AG04450 (cell line): ENCODE results near the gene NEMP1. TPM values are rescaled to one million over a fixed set of nuclear protein-coding genes. Genes with fewer than 3 reads are reported as not detected.

Experiments used
- CTCF ChIA-PET: fragments of 300-600, 350-600 bp; formaldehyde crosslinking; extraction: SDS; loops from one replicate; lab custom pipeline; 2022; ENCODE audit warnings: antibody characterized with exemption, inconsistent platforms; lab: Charles Lee
- POLR2A ChIA-PET: fragments of 350-600 bp; formaldehyde crosslinking; extraction: SDS; loops from one replicate; lab custom pipeline; 2021; ENCODE audit warnings: antibody characterized with exemption, inconsistent platforms; lab: Yijun Ruan, JAX
- DNase-seq: peaks from one replicate; pipeline ENCODE4 v3.0.0-alpha.2; 2011; ENCODE audit warnings: low read depth, low spot score
- H3K27ac ChIP-seq: one replicate; pipeline ENCODE4 v1.5.1; 2012; ENCODE audit warnings: low read depth, low read length, control low read depth
- H3K27me3 ChIP-seq: one replicate; pipeline ENCODE4 v1.6.0; 2012; ENCODE audit warnings: low read length; ENCODE audit not compliant: control insufficient read depth, insufficient read depth
- H3K4me3 ChIP-seq: 2 replicates; pipeline ENCODE4 v1.5.1; 2011; ENCODE audit warnings: mild to moderate bottlenecking, low read depth, low read length, control low read depth
- H3K9me3 ChIP-seq: 2 replicates; pipeline ENCODE4 v1.5.1; 2012; ENCODE audit warnings: low read length; ENCODE audit not compliant: control insufficient read depth, insufficient read depth
- CTCF ChIP-seq: IDR thresholded peaks from 2 replicates; pipeline ENCODE4 v1.5.1; 2011; ENCODE audit warnings: low read depth, low read length, control low read depth, inconsistent platforms
- polyA minus RNA-seq: library from RNA; depleted of rRNA, polyadenylated mRNA; stranded (reverse); fragments of >200 nt; gene quantifications from 2 replicates; pipeline ENCODE4 v1.2.3, GENCODE V29; 2011; rRNA and poly(A)+ RNA removed
- polyA plus RNA-seq: library from polyadenylated mRNA; depleted of rRNA; stranded (reverse); fragments of >200 nt; gene quantifications from 2 replicates; pipeline ENCODE4 v1.2.3, GENCODE V29; 2011; rRNA removed

NEMP1 gene
- polyA plus RNA-seq, result 8.3 and 11.9 TPM in 2 replicates
- polyA minus RNA-seq, result 6.1 and 9.0 TPM in 2 replicates

GRCh38 chr12:57078519-57079404 lies at the start of gene NEMP1:
Gene NEMP1, minus strand, starts transcription at chr12:57078791. Its CDS starts 46 bp downstream, at chr12:57078745.
- POLR2A ChIA-PET, result interaction anchor here (0.6 to 2.2 kb wide), 8 partner anchors 9 to 102 kb away, joined by 3 to 33 read pairs (median 4); partner anchors contain the start of genes NAB2 and STAT6
- peak; percentile 100 for DNase-seq
- TF ChIP-seq CTCF, result no peak
- CTCF ChIA-PET, result interaction anchor here (0.8 to 1.9 kb wide), 10 partner anchors 9 to 163 kb away, joined by 3 to 14 read pairs (median 4); partner anchors contain the start of gene STAT6
- Histone ChIP-seq H3K4me3 (peak within 1 kb of the TSS; percentile 82), H3K27ac (peak within 1 kb of the TSS; percentile 65), H3K27me3 (no peaks in the 10 kb centered on the region), H3K9me3 (no peaks in the 10 kb centered on the region; the same call in 1 of the 2 replicates)

- Histone ChIP-seq H3K27me3 (no peaks in the 10 kb centered on the region), H3K4me3 (peak within 1 kb of the TSS; percentile 84), H3K27ac (peak within 1 kb of the TSS; percentile 78), H3K9me3 (peaks cover 3% of the 10 kb centered on the region; the same call in 1 of the 2 replicates)
- CTCF ChIA-PET, result interaction anchor here (0.6 to 1.5 kb wide), 8 partner anchors 8 to 589 kb away, joined by 3 to 10 read pairs (median 4); partner anchors contain the start of gene STAT6
- no peak for DNase-seq
- POLR2A ChIA-PET, result interaction anchor here (0.5 to 2.2 kb wide), 15 partner anchors 8 to 376 kb away, joined by 3 to 17 read pairs (median 4); partner anchors contain the start of genes NAB2 and STAT6
- TF ChIP-seq CTCF, result no peak
Measured at GRCh38 chr12:57127726-57128518, 49.3 kb upstream of the NEMP1 start, which contains the start of gene LRP1. Gene LRP1, plus strand, starts transcription at chr12:57128483. Its CDS starts 482 bp downstream, at chr12:57128965.

GRCh38 chr12:57127101-57127725 lies 48.6 kb upstream of the NEMP1 start:
- no peak for DNase-seq
- CTCF ChIA-PET, result interaction anchor here (0.5 to 4.7 kb wide), 6 partner anchors 11 to 55 kb away, joined by 3 to 41 read pairs (median 6); partner anchors contain the start of gene STAT6
- POLR2A ChIA-PET, result interaction anchor here (0.5 to 2.2 kb wide), 10 partner anchors 9 to 377 kb away, joined by 3 to 17 read pairs (median 6); partner anchors contain the start of genes NAB2 and STAT6

More at GRCh38 chr12:57127101-57127725, 48.6 kb upstream of the NEMP1 start:
- H3K27me3 ChIP-seq, result no peaks in the 10 kb centered on the region
- H3K9me3 ChIP-seq, result peaks cover 3% of the 10 kb centered on the region; the same call in 1 of the 2 replicates
- H3K4me3 ChIP-seq, result peak overlapping the region; percentile 84
- peak; percentile 31 for TF ChIP-seq CTCF
- H3K27ac ChIP-seq, result peak overlapping the region; percentile 39
